Liver (tissue), 9 donors: ENCODE data around the gene OTUD7B. TPM values are rescaled to one million over a fixed set of nuclear protein-coding genes. Genes with fewer than 3 reads are reported as not detected.

ENCODE experiments used
- DNase-seq: peaks from one replicate; pipeline ENCODE4 v3.0.0-alpha.2; 2017; ENCODE audit warnings: low spot score
- H3K27ac ChIP-seq, 2 donors: one replicate each; pipeline ENCODE4 v1.7.0; 2013; ENCODE audit warnings: inconsistent platforms in 2 of 2, low read length in 2 of 2, control low read depth in 1 of 2, low read depth in 1 of 2, mild to moderate bottlenecking in 1 of 2
- H3K27me3 ChIP-seq, 4 donors: one replicate each; pipeline versions ENCODE4 v1.6.1 to v1.7.0; 2013; ENCODE audit warnings: low read length in 3 of 4, inconsistent platforms in 1 of 4, mild to moderate bottlenecking in 1 of 4, moderate library complexity in 1 of 4; ENCODE audit not compliant: control insufficient read depth in 4 of 4, insufficient read depth in 4 of 4
- H3K36me3 ChIP-seq, 4 donors: one replicate each; pipeline versions ENCODE4 v1.6.1 to v1.7.0; 2013; ENCODE audit warnings: low read length in 3 of 4, mild to moderate bottlenecking in 3 of 4, low read depth in 1 of 4, moderate library complexity in 1 of 4; ENCODE audit not compliant: control insufficient read depth in 4 of 4, insufficient read depth in 3 of 4
- H3K4me1 ChIP-seq, 4 donors: one replicate each; pipeline versions ENCODE4 v1.6.1 to v1.7.0; 2013; ENCODE audit warnings: low read length in 3 of 4, mild to moderate bottlenecking in 3 of 4, moderate library complexity in 1 of 4; ENCODE audit not compliant: control insufficient read depth in 4 of 4, insufficient read depth in 4 of 4
- H3K4me3 ChIP-seq, 3 donors: one replicate each; pipeline versions ENCODE4 v1.6.1 to v1.7.0; 2013; ENCODE audit warnings: low read length in 3 of 3, control low read depth in 1 of 3, low read depth in 1 of 3, mild to moderate bottlenecking in 1 of 3
- H3K9ac ChIP-seq, 2 donors: one replicate each; pipeline ENCODE4 v1.7.0; 2013; ENCODE audit warnings: low read length in 2 of 2, mild to moderate bottlenecking in 2 of 2, moderate library complexity in 2 of 2, control low read depth in 1 of 2, low read depth in 1 of 2
- H3K9me3 ChIP-seq, 4 donors: one replicate each; pipeline versions ENCODE4 v1.6.1 to v1.7.0; 2013; ENCODE audit warnings: low read length in 3 of 4; ENCODE audit not compliant: control insufficient read depth in 4 of 4
- CTCF ChIP-seq: fragments of 150-350 bp; IDR thresholded peaks from 2 replicates; pipeline ENCODE4 v1.5.1; 2017; ENCODE audit warnings: improper control_type of control experiment, low read depth, low read length; ENCODE audit not compliant: missing input control
- EGR1 ChIP-seq, 2 donors: IDR thresholded peaks; 2 replicates each; pipeline ENCODE4 v1.6.1; 2016 to 2018; ENCODE audit warnings: antibody characterized with exemption in 2 of 2, low read depth in 2 of 2
- FOXA1 ChIP-seq: IDR thresholded peaks from 2 replicates; pipeline ENCODE4 v1.6.1; 2016; ENCODE audit warnings: antibody characterized with exemption
- GABPA ChIP-seq, 2 donors: IDR thresholded peaks in 1 of 2; conservative IDR thresholded peaks in 1 of 2; 2 replicates each; pipeline ENCODE4 v1.6.1; 2016; ENCODE audit warnings: antibody characterized with exemption in 2 of 2, mild to moderate bottlenecking in 1 of 2, moderate library complexity in 1 of 2
- HNF4A ChIP-seq, 2 donors: conservative IDR thresholded peaks; 2 replicates each; pipeline ENCODE4 v1.6.1; 2016; ENCODE audit warnings: antibody characterized with exemption in 2 of 2, mild to moderate bottlenecking in 2 of 2
- HNF4G ChIP-seq: IDR thresholded peaks from 2 replicates; pipeline ENCODE4 v1.6.1; 2016; ENCODE audit warnings: antibody characterized with exemption
- MAX ChIP-seq: IDR thresholded peaks from 2 replicates; pipeline ENCODE4 v1.6.1; 2016; ENCODE audit warnings: antibody characterized with exemption
- NR2F2 ChIP-seq: IDR thresholded peaks from 2 replicates; pipeline ENCODE4 v1.6.1; 2016; ENCODE audit warnings: antibody characterized with exemption
- RAD21 ChIP-seq, 2 donors: IDR thresholded peaks; 2 replicates each; pipeline ENCODE4 v1.6.1; 2016; ENCODE audit warnings: antibody characterized with exemption in 2 of 2, mild to moderate bottlenecking in 2 of 2
- REST ChIP-seq: IDR thresholded peaks from 2 replicates; pipeline ENCODE4 v1.6.1; 2016; ENCODE audit warnings: antibody characterized with exemption, mild to moderate bottlenecking
- RXRA ChIP-seq, 2 donors: IDR thresholded peaks; 2 replicates each; pipeline ENCODE4 v1.6.1; 2017 to 2018; ENCODE audit warnings: antibody characterized with exemption in 2 of 2, mild to moderate bottlenecking in 1 of 2
- SP1 ChIP-seq: IDR thresholded peaks from 2 replicates; pipeline ENCODE4 v1.6.1; 2018; ENCODE audit warnings: antibody characterized with exemption, mild to moderate bottlenecking
- YY1 ChIP-seq: IDR thresholded peaks from 2 replicates; pipeline ENCODE4 v1.6.1; 2016; ENCODE audit warnings: antibody characterized with exemption, mild to moderate bottlenecking
- ZBTB33 ChIP-seq: IDR thresholded peaks from 2 replicates; pipeline ENCODE4 v1.6.1; 2016; ENCODE audit warnings: antibody characterized with exemption
- WGBS: extraction: QIAGEN DNeasy Blood & Tissue Kit; methylation state at CpG from one replicate; pipeline ENCODE4 v1.1.7; 2013; 5-methylcytosine and 5-hydroxymethylcytosine counted together
- polyA plus RNA-seq, 2 donors: library from polyadenylated mRNA; stranded (reverse) in 1 of 2; unstranded in 1 of 2; fragments of 200-250 nt in 1 of 2; fragments of >200 nt in 1 of 2; fragmentation: Nextera tagmentation in 1 of 2; extraction: Ambion mirVana in 1 of 2; gene quantifications; one replicate each; pipeline versions ENCODE4 v1.2.1 to v1.2.3, GENCODE V29; 2013 to 2015
- total RNA-seq, 2 donors: library from RNA; depleted of rRNA; stranded (reverse); fragments of >200 nt; gene quantifications; one replicate each; pipeline ENCODE4 v1.2.3, GENCODE V29; 2014
- donor health status: healthy.
- donor health status: healthy.
- donor health status: healthy.
- donor health status: healthy.
- donor health status: healthy.

Gene OTUD7B
- total and polyA plus RNA-seq, 4 donors = 2.1 to 19.2 (median 6.9) TPM

GRCh38 chr1:149917571-149918144 is 92.9 kb downstream of the OTUD7B start, which contains the start of gene SV2A (continued):
- TF ChIP-seq MAX = no peak
- no peak for TF ChIP-seq HNF4A (conservative IDR thresholded peaks at IDR 0.05)
- TF ChIP-seq NR2F2 = no peak
- no peak for TF ChIP-seq EGR1 (IDR thresholded peaks at IDR 0.05; ENCODE audit: low read depth in 2 of 2)
- no peak for TF ChIP-seq RXRA (IDR thresholded peaks at IDR 0.05)
- no peak for TF ChIP-seq CTCF

- H3K27ac ChIP-seq = no peak overlapping the region
- TF ChIP-seq YY1 (no peak), REST (no peak), MAX (no peak), SP1 (no peak), CTCF (no peak), FOXA1 (no peak), ZBTB33 (no peak), RAD21 (IDR thresholded peaks at IDR 0.05) (no peak), NR2F2 (no peak), EGR1 (IDR thresholded peaks at IDR 0.05; ENCODE audit: low read depth in 2 of 2) (no peak), GABPA (IDR thresholded peaks at IDR 0.05 in 1 of 2, conservative IDR thresholded peaks at IDR 0.05 in 1 of 2) (no peak), HNF4G (no peak), RXRA (IDR thresholded peaks at IDR 0.05) (no peak)
- H3K4me1 ChIP-seq = no peaks in the 10 kb centered on the region
- peaks cover 0 to 2% (median 0%) of the 10 kb centered on the region in 4 donors for H3K36me3 ChIP-seq
- DNase-seq = no peak
- H3K9ac ChIP-seq = no peak overlapping the region
- no peaks in the 10 kb centered on the region for H3K9me3 ChIP-seq
- WGBS = 21% methylated on average over 10 of the region's 10 CpGs
- H3K4me3 ChIP-seq = peak overlapping the region in 1 of 3 donors; percentile 4
- no peaks in the 10 kb centered on the region for H3K27me3 ChIP-seq
Measured at GRCh38 chr1:149916898-149917252, 93.7 kb downstream of the OTUD7B start.
